Retinal pigment epithelial cell (primary cell): ENCODE measurements around the gene USP17L11.
"Not testable (repeated sequence)": the region's sequence is repeated elsewhere in the genome, so short reads cannot be mapped to it uniquely, and the experiment has no call there.

Experiments used
- DNase-seq: peaks from one replicate; pipeline ENCODE4 v3.0.0-alpha.2; 2010; ENCODE audit warnings: low read depth
- H3K4me3 ChIP-seq: 2 replicates; pipeline ENCODE4 v1.5.1; 2011; ENCODE audit warnings: mild to moderate bottlenecking, low read length, control low read depth, moderate library complexity
- TF ChIP-seq, protein P1 (sequence below): conservative IDR thresholded peaks from 2 replicates; pipeline ENCODE4 v1.5.1; 2011; ENCODE audit warnings: low read depth, low read length, control low read depth, inconsistent platforms

The USP17L11 gene, protein sequence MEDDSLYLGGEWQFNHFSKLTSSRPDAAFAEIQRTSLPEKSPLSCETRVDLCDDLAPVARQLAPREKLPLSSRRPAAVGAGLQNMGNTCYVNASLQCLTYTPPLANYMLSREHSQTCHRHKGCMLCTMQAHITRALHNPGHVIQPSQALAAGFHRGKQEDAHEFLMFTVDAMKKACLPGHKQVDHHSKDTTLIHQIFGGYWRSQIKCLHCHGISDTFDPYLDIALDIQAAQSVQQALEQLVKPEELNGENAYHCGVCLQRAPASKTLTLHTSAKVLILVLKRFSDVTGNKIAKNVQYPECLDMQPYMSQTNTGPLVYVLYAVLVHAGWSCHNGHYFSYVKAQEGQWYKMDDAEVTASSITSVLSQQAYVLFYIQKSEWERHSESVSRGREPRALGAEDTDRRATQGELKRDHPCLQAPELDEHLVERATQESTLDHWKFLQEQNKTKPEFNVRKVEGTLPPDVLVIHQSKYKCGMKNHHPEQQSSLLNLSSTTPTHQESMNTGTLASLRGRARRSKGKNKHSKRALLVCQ

DNA sequence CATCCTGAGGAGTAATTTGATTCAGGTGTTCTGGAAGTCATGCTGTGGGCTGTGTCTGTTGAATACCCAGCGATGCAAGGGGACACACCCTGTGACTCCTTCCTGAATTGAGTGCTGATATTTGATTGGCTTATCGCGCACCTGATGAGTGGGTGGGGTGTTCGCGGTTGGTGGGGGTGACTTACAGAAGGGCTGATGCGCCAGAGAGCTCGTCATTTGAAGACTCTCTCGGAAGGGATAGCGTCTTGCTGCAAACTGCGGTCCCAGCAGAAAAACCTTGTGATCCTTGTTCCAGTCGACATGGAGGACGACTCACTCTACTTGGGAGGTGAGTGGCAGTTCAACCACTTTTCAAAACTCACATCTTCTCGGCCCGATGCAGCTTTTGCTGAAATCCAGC, at the start of gene USP17L11:
Gene USP17L11 (plus strand): TSS at position 301 of the 400 bp plus-strand sequence. CDS start 0 bp downstream, at position 301.
- not testable (repeated sequence) for H3K4me3 ChIP-seq, DNase-seq

DNA sequence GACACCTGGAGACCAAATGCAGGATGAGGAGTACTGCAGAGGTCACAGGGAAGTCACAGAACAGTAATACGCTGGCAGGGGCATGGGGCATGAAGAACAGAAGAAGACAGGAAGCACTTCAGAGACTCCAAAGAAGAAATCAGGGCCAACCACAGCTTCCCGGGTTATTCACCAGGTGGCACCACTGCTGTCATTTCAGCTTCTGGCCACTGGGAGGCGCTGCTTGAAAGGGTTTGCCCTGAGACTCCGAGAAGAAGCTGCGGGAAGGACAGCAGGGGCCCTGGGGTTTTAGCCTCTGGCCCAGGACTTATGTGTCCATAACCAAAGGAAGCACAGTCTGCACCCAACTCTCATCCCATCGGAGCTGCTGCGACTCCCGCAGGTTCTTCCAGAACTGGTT, 49.2 kb upstream of the USP17L11 start:
- TF ChIP-seq, protein P1, sequence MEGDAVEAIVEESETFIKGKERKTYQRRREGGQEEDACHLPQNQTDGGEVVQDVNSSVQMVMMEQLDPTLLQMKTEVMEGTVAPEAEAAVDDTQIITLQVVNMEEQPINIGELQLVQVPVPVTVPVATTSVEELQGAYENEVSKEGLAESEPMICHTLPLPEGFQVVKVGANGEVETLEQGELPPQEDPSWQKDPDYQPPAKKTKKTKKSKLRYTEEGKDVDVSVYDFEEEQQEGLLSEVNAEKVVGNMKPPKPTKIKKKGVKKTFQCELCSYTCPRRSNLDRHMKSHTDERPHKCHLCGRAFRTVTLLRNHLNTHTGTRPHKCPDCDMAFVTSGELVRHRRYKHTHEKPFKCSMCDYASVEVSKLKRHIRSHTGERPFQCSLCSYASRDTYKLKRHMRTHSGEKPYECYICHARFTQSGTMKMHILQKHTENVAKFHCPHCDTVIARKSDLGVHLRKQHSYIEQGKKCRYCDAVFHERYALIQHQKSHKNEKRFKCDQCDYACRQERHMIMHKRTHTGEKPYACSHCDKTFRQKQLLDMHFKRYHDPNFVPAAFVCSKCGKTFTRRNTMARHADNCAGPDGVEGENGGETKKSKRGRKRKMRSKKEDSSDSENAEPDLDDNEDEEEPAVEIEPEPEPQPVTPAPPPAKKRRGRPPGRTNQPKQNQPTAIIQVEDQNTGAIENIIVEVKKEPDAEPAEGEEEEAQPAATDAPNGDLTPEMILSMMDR = peak; percentile 57
- not testable (repeated sequence) for H3K4me3 ChIP-seq, DNase-seq

DNA sequence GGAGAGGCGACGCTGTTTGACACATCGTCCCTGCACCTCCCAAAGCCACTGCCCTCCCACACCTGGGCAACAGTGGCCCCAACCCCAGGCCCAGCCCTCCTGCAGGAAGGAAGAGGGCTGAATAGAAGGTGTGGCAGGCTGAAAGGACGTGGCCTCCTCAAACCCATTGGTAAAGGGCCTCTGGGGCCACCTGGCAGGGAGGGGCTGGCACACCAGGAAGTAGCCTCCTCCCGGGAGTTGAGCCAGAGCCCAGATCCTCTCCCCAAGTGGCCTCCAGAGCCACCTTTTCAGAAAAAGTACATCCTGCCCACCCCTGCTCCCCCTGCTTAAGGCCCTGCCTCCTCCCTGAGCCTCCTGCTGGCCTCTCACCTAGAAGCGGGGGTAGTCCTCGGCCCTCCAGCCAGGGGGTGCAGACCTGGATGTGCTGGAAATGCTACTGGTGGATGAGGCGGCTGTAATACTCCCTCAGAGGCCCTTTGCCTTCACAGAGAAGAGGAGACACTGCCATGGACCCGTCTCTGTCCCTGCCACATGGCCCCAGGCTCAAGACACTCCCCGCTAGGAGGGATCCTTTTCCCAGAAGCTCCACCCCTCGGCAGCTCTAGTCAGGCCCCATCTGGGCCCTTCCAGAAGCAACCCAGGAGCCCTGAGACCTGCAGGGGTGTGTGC, 45.3 kb upstream of the USP17L11 start, which contains the start of gene FAM90A26:
Gene FAM90A26 (plus strand): TSS at position 619 of the 669 bp plus-strand sequence. CDS start 2,764 bp downstream, outside the sequence.
- H3K4me3 ChIP-seq, DNase-seq: not testable (repeated sequence)

DNA sequence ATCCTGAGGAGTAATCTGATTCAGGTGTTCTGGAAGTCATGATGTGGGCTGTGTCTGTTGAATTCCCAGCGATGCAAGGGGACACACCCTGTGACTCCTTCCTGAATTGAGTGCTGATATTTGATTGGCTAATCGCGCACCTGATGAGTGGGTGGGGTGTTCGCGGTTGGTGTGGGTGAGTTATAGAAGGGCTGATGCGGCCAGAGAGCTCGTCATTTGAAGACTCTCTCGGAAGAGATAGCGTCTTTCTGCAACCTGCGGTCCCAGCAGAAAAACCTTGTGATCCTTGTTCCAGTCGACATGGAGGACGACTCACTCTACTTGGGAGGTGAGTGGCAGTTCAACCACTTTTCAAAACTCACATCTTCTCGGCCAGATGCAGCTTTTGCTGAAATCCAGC, 4.8 kb upstream of the USP17L11 start, which contains the start of gene USP17L10:
Gene USP17L10 (plus strand): TSS at position 301 of the 400 bp plus-strand sequence. CDS start 0 bp downstream, at position 301.
- not testable (repeated sequence) for DNase-seq, H3K4me3 ChIP-seq

DNA sequence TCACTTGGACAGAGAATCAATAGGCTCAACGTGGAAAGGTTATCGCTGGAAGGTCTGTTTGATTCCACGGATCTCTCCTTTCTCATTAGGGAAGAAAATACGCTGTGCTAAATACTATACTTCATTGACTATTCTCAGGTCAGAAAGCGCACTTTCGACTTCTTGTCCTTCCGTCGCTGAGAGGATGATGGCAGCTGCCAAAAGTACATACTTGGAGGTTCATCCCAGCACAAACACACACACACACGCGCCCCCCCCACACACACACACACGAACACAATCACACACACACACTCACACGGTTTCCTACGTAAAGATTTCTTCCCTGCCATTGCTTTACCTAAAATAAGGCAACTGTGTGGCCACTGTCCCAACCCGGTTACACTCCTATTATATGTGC, 504 bp upstream of the USP17L11 start:
- DNase-seq, H3K4me3 ChIP-seq: not testable (repeated sequence)

DNA sequence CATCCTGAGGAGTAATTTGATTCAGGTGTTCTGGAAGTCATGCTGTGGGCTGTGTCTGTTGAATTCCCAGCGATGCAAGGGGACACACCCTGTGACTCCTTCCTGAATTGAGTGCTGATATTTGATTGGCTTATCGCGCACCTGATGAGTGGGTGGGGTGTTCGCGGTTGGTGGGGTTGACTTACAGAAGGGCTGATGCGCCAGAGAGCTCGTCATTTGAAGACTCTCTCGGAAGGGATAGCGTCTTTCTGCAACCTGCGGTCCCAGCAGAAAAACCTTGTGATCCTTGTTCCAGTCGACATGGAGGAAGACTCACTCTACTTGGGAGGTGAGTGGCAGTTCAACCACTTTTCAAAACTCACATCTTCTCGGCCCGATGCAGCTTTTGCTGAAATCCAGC, 4.6 kb downstream of the USP17L11 start, which contains the start of gene USP17L12:
Gene USP17L12 (plus strand): TSS at position 301 of the 400 bp plus-strand sequence. CDS start 0 bp downstream, at position 301.
- not testable (repeated sequence) for H3K4me3 ChIP-seq, DNase-seq

DNA sequence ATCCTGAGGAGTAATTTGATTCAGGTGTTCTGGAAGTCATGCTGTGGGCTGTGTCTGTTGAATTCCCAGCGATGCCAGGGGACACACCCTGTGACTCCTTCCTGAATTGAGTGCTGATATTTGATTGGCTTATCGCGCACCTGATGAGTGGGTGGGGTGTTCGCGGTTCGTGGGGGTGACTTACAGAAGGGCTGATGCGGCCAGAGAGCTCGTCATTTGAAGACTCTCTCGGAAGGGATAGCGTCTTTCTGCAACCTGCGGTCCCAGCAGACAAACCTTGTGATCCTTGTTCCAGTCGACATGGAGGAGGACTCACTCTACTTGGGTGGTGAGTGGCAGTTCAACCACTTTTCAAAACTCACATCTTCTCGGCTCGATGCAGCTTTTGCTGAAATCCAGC, 9.4 kb downstream of the USP17L11 start, which contains the start of gene USP17L13:
Gene USP17L13 (plus strand): TSS at position 301 of the 400 bp plus-strand sequence. CDS start 0 bp downstream, at position 301.
- not testable (repeated sequence) for DNase-seq, H3K4me3 ChIP-seq

DNA sequence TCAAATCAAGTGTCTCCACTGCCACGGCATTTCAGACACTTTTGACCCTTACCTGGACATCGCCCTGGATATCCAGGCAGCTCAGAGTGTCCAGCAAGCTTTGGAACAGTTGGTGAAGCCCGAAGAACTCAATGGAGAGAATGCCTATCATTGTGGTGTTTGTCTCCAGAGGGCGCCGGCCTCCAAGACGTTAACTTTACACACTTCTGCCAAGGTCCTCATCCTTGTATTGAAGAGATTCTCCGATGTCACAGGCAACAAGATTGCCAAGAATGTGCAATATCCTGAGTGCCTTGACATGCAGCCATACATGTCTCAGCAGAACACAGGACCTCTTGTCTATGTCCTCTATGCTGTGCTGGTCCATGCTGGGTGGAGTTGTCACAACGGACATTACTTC, 15.0 kb downstream of the USP17L11 start:
- not testable (repeated sequence) for H3K4me3 ChIP-seq, DNase-seq

DNA sequence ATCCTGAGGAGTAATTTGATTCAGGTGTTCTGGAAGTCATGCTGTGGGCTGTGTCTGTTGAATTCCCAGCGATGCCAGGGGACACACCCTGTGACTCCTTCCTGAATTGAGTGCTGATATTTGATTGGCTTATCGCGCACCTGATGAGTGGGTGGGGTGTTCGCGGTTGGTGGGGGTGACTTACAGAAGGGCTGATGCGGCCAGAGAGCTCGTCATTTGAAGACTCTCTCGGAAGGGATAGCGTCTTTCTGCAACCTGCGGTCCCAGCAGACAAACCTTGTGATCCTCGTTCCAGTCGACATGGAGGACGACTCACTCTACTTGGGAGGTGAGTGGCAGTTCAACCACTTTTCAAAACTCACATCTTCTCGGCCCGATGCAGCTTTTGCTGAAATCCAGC, 18.9 kb downstream of the USP17L11 start, which contains the start of gene USP17L15:
Gene USP17L15 (plus strand): TSS at position 301 of the 400 bp plus-strand sequence. CDS start 0 bp downstream, at position 301.
- DNase-seq, H3K4me3 ChIP-seq: not testable (repeated sequence)

DNA sequence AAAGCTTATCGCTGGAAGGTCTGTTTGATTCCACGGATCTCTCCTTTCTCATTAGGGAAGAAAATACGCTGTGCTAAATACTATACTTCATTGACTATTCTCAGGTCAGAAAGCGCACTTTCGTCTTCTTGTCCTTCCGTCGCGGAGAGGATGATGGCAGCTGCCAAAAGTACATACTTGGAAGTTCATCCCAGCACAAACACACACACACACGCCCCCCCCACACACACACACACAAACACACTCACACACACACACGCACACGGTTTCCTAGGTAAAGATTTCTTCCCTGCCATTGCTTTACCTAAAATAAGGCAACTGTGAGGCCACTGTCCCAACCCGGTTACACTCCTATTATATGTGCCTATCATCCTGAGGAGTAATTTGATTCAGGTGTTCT, 23.3 kb downstream of the USP17L11 start:
- DNase-seq, H3K4me3 ChIP-seq: not testable (repeated sequence)

DNA sequence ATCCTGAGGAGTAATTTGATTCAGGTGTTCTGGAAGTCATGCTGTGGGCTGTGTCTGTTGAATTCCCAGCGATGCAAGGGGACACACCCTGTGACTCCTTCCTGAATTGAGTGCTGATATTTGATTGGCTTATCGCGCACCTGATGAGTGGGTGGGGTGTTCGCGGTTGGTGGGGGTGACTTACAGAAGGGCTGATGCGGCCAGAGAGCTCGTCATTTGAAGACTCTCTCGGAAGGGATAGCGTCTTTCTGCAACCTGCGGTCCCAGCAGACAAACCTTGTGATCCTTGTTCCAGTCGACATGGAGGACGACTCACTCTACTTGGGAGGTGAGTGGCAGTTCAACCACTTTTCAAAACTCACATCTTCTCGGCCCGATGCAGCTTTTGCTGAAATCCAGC, 28.4 kb downstream of the USP17L11 start, which contains the start of gene USP17L17:
Gene USP17L17 (plus strand): TSS at position 301 of the 400 bp plus-strand sequence. CDS start 0 bp downstream, at position 301.
- not testable (repeated sequence) for H3K4me3 ChIP-seq, DNase-seq

DNA sequence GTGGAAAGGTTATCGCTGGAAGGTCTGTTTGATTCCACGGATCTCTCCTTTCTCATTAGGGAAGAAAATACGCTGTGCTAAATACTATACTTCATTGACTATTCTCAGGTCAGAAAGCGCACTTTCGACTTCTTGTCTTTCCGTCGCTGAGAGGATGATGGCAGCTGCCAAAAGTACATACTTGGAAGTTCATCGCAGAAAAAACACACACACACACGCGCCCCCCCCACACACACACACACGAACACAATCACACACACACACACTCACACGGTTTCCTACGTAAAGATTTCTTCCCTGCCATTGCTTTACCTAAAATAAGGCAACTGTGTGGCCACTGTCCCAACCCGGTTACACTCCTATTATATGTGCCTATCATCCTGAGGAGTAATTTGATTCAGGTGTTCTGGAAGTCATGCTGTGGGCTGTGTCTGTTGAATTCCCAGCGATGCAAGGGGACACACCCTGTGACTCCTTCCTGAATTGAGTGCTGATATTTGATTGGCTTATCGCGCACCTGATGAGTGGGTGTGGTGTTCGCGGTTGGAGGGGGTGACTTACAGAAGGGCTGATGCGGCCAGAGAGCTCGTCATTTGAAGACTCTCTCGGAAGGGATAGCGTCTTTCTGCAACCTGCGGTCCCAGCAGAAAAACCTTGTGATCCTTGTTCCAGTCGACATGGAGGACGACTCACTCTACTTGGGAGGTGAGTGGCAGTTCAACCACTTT, 32.9 kb downstream of the USP17L11 start, which contains the start of gene USP17L18:
Gene USP17L18 (plus strand): TSS at position 678 of the 728 bp plus-strand sequence. CDS start 0 bp downstream, at position 678.
- DNase-seq, H3K4me3 ChIP-seq: not testable (repeated sequence)

DNA sequence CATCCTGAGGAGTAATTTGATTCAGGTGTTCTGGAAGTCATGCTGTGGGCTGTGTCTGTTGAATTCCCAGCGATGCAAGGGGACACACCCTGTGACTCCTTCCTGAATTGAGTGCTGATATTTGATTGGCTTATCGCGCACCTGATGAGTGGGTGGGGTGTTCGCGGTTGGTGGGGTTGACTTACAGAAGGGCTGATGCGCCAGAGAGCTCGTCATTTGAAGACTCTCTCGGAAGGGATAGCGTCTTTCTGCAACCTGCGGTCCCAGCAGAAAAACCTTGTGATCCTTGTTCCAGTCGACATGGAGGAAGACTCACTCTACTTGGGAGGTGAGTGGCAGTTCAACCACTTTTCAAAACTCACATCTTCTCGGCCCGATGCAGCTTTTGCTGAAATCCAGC, 37.9 kb downstream of the USP17L11 start, which contains the start of gene USP17L19:
Gene USP17L19 (plus strand): TSS at position 301 of the 400 bp plus-strand sequence. CDS start 0 bp downstream, at position 301.
- not testable (repeated sequence) for H3K4me3 ChIP-seq, DNase-seq

DNA sequence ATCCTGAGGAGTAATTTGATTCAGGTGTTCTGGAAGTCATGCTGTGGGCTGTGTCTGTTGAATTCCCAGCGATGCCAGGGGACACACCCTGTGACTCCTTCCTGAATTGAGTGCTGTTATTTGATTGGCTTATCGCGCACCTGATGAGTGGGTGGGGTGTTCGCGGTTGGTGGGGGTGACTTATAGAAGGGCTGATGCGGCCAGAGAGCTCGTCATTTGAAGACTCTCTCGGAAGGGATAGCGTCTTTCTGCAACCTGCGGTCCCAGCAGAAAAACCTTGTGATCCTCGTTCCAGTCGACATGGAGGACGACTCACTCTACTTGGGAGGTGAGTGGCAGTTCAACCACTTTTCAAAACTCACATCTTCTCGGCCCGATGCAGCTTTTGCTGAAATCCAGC, 42.6 kb downstream of the USP17L11 start, which contains the start of gene USP17L20:
Gene USP17L20 (plus strand): TSS at position 301 of the 400 bp plus-strand sequence. CDS start 0 bp downstream, at position 301.
- not testable (repeated sequence) for H3K4me3 ChIP-seq, DNase-seq

DNA sequence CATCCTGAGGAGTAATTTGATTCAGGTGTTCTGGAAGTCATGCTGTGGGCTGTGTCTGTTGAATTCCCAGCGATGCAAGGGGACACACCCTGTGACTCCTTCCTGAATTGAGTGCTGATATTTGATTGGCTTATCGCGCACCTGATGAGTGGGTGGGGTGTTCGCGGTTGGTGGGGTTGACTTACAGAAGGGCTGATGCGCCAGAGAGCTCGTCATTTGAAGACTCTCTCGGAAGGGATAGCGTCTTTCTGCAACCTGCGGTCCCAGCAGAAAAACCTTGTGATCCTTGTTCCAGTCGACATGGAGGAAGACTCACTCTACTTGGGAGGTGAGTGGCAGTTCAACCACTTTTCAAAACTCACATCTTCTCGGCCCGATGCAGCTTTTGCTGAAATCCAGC, 47.4 kb downstream of the USP17L11 start, which contains the start of gene USP17L21:
Gene USP17L21 (plus strand): TSS at position 301 of the 400 bp plus-strand sequence. CDS start 0 bp downstream, at position 301.
- not testable (repeated sequence) for H3K4me3 ChIP-seq, DNase-seq
